Measurements from ENCODE around the gene HARS2. TPM values are rescaled to one million over a fixed set of nuclear protein-coding genes. Genes with fewer than 3 reads are reported as not detected.

The HARS2 gene
- total RNA-seq, 1 experiment from 2014 or later: 28.8 TPM

DNA sequence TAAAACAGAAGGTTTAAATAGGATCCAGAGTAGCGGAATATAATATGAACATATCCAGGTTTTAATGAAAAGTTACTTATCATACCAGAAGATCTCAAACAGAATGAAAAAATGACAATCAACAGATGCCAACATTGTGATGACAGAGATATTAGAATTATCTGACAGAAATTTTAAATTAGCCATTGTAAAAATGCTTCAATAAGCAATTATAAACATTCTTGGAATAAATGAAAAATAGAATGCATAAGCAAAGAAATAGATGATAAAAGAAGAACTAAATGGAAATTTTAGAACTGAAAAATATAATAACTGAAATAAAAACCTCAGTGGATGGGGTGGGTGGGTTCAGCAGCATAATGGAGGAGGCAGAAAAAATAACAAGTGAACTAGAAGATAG, 46.2 kb downstream of the HARS2 start:
- Histone ChIP-seq H3K27ac (no peak overlapping the region), H4K20me1 (ENCODE audit: insufficient read depth) (no peaks in the 10 kb centered on the region), H3K27me3 (ENCODE audit: insufficient read depth, low read depth) (no peaks in the 10 kb centered on the region), H3K9me3 (ENCODE audit: insufficient read depth, low read depth) (no peaks in the 10 kb centered on the region), H3K79me2 (ENCODE audit: low read depth) (no peaks in the 10 kb centered on the region), H3K36me3 (ENCODE audit: low read depth) (no peaks in the 10 kb centered on the region), H3K4me3 (no peak overlapping the region), H3K9me2 (ENCODE audit: insufficient read depth) (no peaks in the 10 kb centered on the region), H3F3A (ENCODE audit: insufficient read depth, low read depth) (no peaks in the 10 kb centered on the region), H3K4me2 (no peak overlapping the region), H2AFZ (no peak overlapping the region), H3K4me1 (replicated peaks; ENCODE audit: insufficient read depth) (no peaks in the 10 kb centered on the region)
- no peak for DNase-seq
- ChIA-PET POLR2A (ENCODE audit: unreplicated experiment) (no interaction called here), CTCF (no interaction called here)
- TF ChIP-seq, protein P1, sequence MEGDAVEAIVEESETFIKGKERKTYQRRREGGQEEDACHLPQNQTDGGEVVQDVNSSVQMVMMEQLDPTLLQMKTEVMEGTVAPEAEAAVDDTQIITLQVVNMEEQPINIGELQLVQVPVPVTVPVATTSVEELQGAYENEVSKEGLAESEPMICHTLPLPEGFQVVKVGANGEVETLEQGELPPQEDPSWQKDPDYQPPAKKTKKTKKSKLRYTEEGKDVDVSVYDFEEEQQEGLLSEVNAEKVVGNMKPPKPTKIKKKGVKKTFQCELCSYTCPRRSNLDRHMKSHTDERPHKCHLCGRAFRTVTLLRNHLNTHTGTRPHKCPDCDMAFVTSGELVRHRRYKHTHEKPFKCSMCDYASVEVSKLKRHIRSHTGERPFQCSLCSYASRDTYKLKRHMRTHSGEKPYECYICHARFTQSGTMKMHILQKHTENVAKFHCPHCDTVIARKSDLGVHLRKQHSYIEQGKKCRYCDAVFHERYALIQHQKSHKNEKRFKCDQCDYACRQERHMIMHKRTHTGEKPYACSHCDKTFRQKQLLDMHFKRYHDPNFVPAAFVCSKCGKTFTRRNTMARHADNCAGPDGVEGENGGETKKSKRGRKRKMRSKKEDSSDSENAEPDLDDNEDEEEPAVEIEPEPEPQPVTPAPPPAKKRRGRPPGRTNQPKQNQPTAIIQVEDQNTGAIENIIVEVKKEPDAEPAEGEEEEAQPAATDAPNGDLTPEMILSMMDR (conservative IDR thresholded peaks at IDR 0.05): no peak
- TF ChIP-seq EZH2 (IDR thresholded peaks at IDR 0.05; ENCODE audit: low read depth): no peak
- intact Hi-C loops (cut with micrococcal nuclease; ENCODE audit: unreplicated experiment): no loop called here
- BruUV-seq (replicated peaks): no TSS peak

DNA sequence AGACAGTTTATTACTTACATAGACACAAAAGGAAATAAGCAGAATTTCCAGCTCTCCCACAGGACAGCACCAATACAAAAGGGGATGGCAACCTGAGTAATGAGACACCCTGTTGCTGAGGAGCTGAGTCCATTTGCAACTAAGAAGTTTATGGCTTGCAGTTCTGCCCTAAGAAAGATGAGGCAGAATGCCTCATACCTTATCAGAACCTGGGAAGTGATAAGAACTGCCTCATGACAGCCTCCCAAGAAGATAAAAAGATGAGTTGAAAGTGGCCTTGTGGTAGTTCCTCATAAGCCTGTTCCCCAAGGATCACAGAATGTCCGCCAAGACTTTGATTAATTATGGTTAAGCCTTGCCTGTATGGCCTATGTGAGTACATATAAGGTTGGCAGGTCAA, 50.7 kb downstream of the HARS2 start:
- Histone ChIP-seq H3K4me2 (no peak overlapping the region), H3K36me3 (ENCODE audit: low read depth) (no peaks in the 10 kb centered on the region), H3K79me2 (ENCODE audit: low read depth) (no peaks in the 10 kb centered on the region), H3K4me1 (replicated peaks; ENCODE audit: insufficient read depth) (no peaks in the 10 kb centered on the region), H3K27ac (no peak overlapping the region), H3K4me3 (no peak overlapping the region), H3F3A (ENCODE audit: insufficient read depth, low read depth) (no peaks in the 10 kb centered on the region), H3K9me3 (ENCODE audit: insufficient read depth, low read depth) (no peaks in the 10 kb centered on the region), H3K27me3 (ENCODE audit: insufficient read depth, low read depth) (no peaks in the 10 kb centered on the region), H3K9me2 (ENCODE audit: insufficient read depth) (no peaks in the 10 kb centered on the region), H2AFZ (no peak overlapping the region), H4K20me1 (ENCODE audit: insufficient read depth) (no peaks in the 10 kb centered on the region)
- ChIA-PET POLR2A (ENCODE audit: unreplicated experiment) (no interaction called here), CTCF (no interaction called here)
- no TSS peak for BruUV-seq (replicated peaks)
- TF ChIP-seq, protein P1 (conservative IDR thresholded peaks at IDR 0.05): no peak
- no peak for TF ChIP-seq EZH2 (IDR thresholded peaks at IDR 0.05; ENCODE audit: low read depth)
- DNase-seq: no peak
- intact Hi-C loops (cut with micrococcal nuclease; ENCODE audit: unreplicated experiment): no loop called here

Small RNA genes lying within 50 kb of the gene (microRNA-seq; reads per million reads assigned to microRNA genes)
- not detected for gene MIR3655 (ENCODE audit: borderline number of aligned reads, borderline replicate concordance)

Other genes with a start within 250 kb of the HARS2 start
- 4.8 and 5.6 TPM in 2 replicates for gene EIF4EBP3, start 143.8 kb upstream of the HARS2 start, total RNA-seq (2021)
- gene SRA1, start 134.0 kb upstream of the HARS2 start, total RNA-seq (2021): 30.5 and 36.1 TPM in 2 replicates
- 23.4 and 26.0 TPM in 2 replicates for gene APBB3, start 126.9 kb upstream of the HARS2 start, total RNA-seq (2021)
- gene SLC35A4, start 126.6 kb upstream of the HARS2 start, total RNA-seq (2021): 44.2 and 66.2 TPM in 2 replicates
- gene CD14, start 58.3 kb upstream of the HARS2 start, total RNA-seq (2021): 0.35 and 0.81 TPM in 2 replicates
- gene TMCO6, start 52.0 kb upstream of the HARS2 start, total RNA-seq (2021): 12.1 and 25.2 TPM in 2 replicates
- gene NDUFA2, start 43.8 kb upstream of the HARS2 start, total RNA-seq (2021): 69.7 and 72.7 TPM in 2 replicates
- 74.2 and 86.7 TPM in 2 replicates for gene IK, start 43.6 kb upstream of the HARS2 start, total RNA-seq (2021)
- gene WDR55, start 26.6 kb upstream of the HARS2 start, total RNA-seq (2021): 37.9 and 39.2 TPM in 2 replicates
- 1.2 and 2.0 TPM in 2 replicates for gene DND1, start 17.9 kb upstream of the HARS2 start, total RNA-seq (2021)
- 52.0 and 64.3 TPM in 2 replicates for gene HARS1, start 85 bp upstream of the HARS2 start, total RNA-seq (2021)
- gene ZMAT2, start 9.0 kb downstream of the HARS2 start, total RNA-seq (2021): 53.5 and 60.1 TPM in 2 replicates
- not detected in 2 replicates for gene PCDHA1, start 94.7 kb downstream of the HARS2 start, total RNA-seq (2021)
- not detected in 2 replicates for gene PCDHA2, start 103.4 kb downstream of the HARS2 start, total RNA-seq (2021)
- gene PCDHA3, start 109.6 kb downstream of the HARS2 start, total RNA-seq (2021): not detected in 2 replicates
- gene PCDHA4, start 115.6 kb downstream of the HARS2 start, total RNA-seq (2021): not detected in 2 replicates
- not detected in 2 replicates for gene PCDHA5, start 130.2 kb downstream of the HARS2 start, total RNA-seq (2021)
- gene PCDHA6, start 136.5 kb downstream of the HARS2 start, total RNA-seq (2021): not detected in 2 replicates
- not detected in 2 replicates for gene PCDHA7, start 142.8 kb downstream of the HARS2 start, total RNA-seq (2021)
- not detected in 2 replicates for gene PCDHA8, start 149.7 kb downstream of the HARS2 start, total RNA-seq (2021)
- not detected in 2 replicates for gene PCDHA9, start 156.9 kb downstream of the HARS2 start, total RNA-seq (2021)
- gene PCDHA10, start 164.4 kb downstream of the HARS2 start, total RNA-seq (2021): not detected in 2 replicates
- not detected in 2 replicates for gene PCDHA11, start 177.5 kb downstream of the HARS2 start, total RNA-seq (2021)
- gene PCDHA12, start 183.9 kb downstream of the HARS2 start, total RNA-seq (2021): not detected in 2 replicates
- not detected in 2 replicates for gene PCDHA13, start 190.7 kb downstream of the HARS2 start, total RNA-seq (2021)
- 0.88 and 0.90 TPM in 2 replicates for gene PCDHAC1, start 234.8 kb downstream of the HARS2 start, total RNA-seq (2021)

Data from PC-9 (cell line).